Measurements from ENCODE around the gene ADAMTS2.

GRCh38 chr5:179345433-179346321 lies at the start of gene ADAMTS2:
- 0 out of 2 replicates have a peak, but pooled peaks have one; percentile 19 for TF ChIP-seq CTCF (conservative IDR thresholded peaks at IDR 0.05; ENCODE audit: low read depth, low read length)
- TF ChIP-seq POLR2A (IDR thresholded peaks at IDR 0.05; ENCODE audit: low read depth, low read length), result no peak
- TF ChIP-seq MAFK (IDR thresholded peaks at IDR 0.05; ENCODE audit: low read depth, low read length), result no peak
